Muscle layer of colon (tissue), 2 donors: ENCODE measurements around the gene RABGAP1L.

Experiments used
- H3K27ac ChIP-seq: one replicate; pipeline ENCODE4 v1.7.0; 2013; ENCODE audit warnings: low read depth, mild to moderate bottlenecking, low read length, moderate library complexity
- H3K27me3 ChIP-seq, 2 donors: one replicate each; pipeline ENCODE4 v1.7.0; 2013; ENCODE audit warnings: low read length in 2 of 2, mild to moderate bottlenecking in 2 of 2; ENCODE audit not compliant: insufficient read depth in 2 of 2, control insufficient read depth in 1 of 2
- H3K36me3 ChIP-seq: one replicate; pipeline ENCODE4 v1.7.0; 2013; ENCODE audit warnings: mild to moderate bottlenecking, low read length; ENCODE audit not compliant: insufficient read depth
- H3K4me1 ChIP-seq: one replicate; pipeline ENCODE4 v1.7.0; 2013; ENCODE audit warnings: mild to moderate bottlenecking, low read length; ENCODE audit not compliant: insufficient read depth
- H3K4me3 ChIP-seq, 2 donors: one replicate each; pipeline ENCODE4 v1.7.0; 2013; ENCODE audit warnings: low read length in 2 of 2, low read depth in 1 of 2, mild to moderate bottlenecking in 1 of 2, moderate library complexity in 1 of 2
- H3K9ac ChIP-seq: one replicate; pipeline ENCODE4 v1.7.0; 2013; ENCODE audit warnings: low read length
- H3K9me3 ChIP-seq: one replicate; pipeline ENCODE4 v1.7.0; 2013; ENCODE audit warnings: mild to moderate bottlenecking, low read length
- donor health status: abdominal sarcoma.
- donor health status: Adenocarcinoma of cecum.

Gene RABGAP1L

GRCh38 chr1:174358786-174359453, 199.6 kb downstream of the RABGAP1L start:
- Histone ChIP-seq H3K4me3 (no peak overlapping the region), H3K9me3 (no peaks in the 10 kb centered on the region), H3K27me3 (no peaks in the 10 kb centered on the region), H3K27ac (no peak overlapping the region), H3K9ac (no peak overlapping the region), H3K4me1 (no peaks in the 10 kb centered on the region), H3K36me3 (no peaks in the 10 kb centered on the region)

- Histone ChIP-seq H3K4me1 (no peaks in the 10 kb centered on the region), H3K27ac (no peak overlapping the region), H3K27me3 (no peaks in the 10 kb centered on the region), H3K4me3 (no peak overlapping the region), H3K9me3 (no peaks in the 10 kb centered on the region), H3K9ac (no peak overlapping the region), H3K36me3 (no peaks in the 10 kb centered on the region)
Observed at GRCh38 chr1:174359454-174359805, 200.1 kb downstream of the RABGAP1L start.

- Histone ChIP-seq H3K4me1 (no peaks in the 10 kb centered on the region), H3K9ac (no peak overlapping the region), H3K27ac (no peak overlapping the region), H3K27me3 (no peaks in the 10 kb centered on the region), H3K36me3 (no peaks in the 10 kb centered on the region), H3K4me3 (no peak overlapping the region), H3K9me3 (no peaks in the 10 kb centered on the region)
Observed at GRCh38 chr1:174364996-174365736, 205.8 kb downstream of the RABGAP1L start.

- H3K27me3 ChIP-seq = no peaks in the 10 kb centered on the region
- H3K4me3 ChIP-seq = no peak overlapping the region
- H3K27ac ChIP-seq = no peak overlapping the region
- H3K36me3 ChIP-seq = no peaks in the 10 kb centered on the region
- H3K4me1 ChIP-seq = no peaks in the 10 kb centered on the region
- H3K9ac ChIP-seq = no peak overlapping the region
- no peaks in the 10 kb centered on the region for H3K9me3 ChIP-seq
Observed at GRCh38 chr1:174366946-174367345, 207.6 kb downstream of the RABGAP1L start.

- Histone ChIP-seq H3K4me1 (no peaks in the 10 kb centered on the region), H3K9ac (no peak overlapping the region), H3K36me3 (no peaks in the 10 kb centered on the region), H3K4me3 (no peak overlapping the region), H3K9me3 (no peaks in the 10 kb centered on the region), H3K27ac (no peak overlapping the region), H3K27me3 (no peaks in the 10 kb centered on the region)
Observed at GRCh38 chr1:174367892-174368291, 208.6 kb downstream of the RABGAP1L start.

GRCh38 chr1:174376030-174376429, 216.7 kb downstream of the RABGAP1L start:
- Histone ChIP-seq H3K4me3 (no peak overlapping the region), H3K9ac (no peak overlapping the region), H3K36me3 (no peaks in the 10 kb centered on the region), H3K27ac (no peak overlapping the region), H3K9me3 (no peaks in the 10 kb centered on the region), H3K27me3 (no peaks in the 10 kb centered on the region), H3K4me1 (no peaks in the 10 kb centered on the region)

GRCh38 chr1:174391716-174392115, 232.4 kb downstream of the RABGAP1L start:
- Histone ChIP-seq H3K36me3 (no peaks in the 10 kb centered on the region), H3K9ac (no peak overlapping the region), H3K9me3 (peaks cover 3% of the 10 kb centered on the region), H3K4me1 (no peaks in the 10 kb centered on the region), H3K4me3 (no peak overlapping the region), H3K27me3 (no peaks in the 10 kb centered on the region), H3K27ac (no peak overlapping the region)

- no peaks in the 10 kb centered on the region for H3K27me3 ChIP-seq
- no peaks in the 10 kb centered on the region for H3K36me3 ChIP-seq
- no peak overlapping the region for H3K9ac ChIP-seq
- no peaks in the 10 kb centered on the region for H3K4me1 ChIP-seq
- H3K4me3 ChIP-seq = no peak overlapping the region
- H3K9me3 ChIP-seq = peaks cover 3% of the 10 kb centered on the region
- no peak overlapping the region for H3K27ac ChIP-seq
Observed at GRCh38 chr1:174393885-174394284, 234.6 kb downstream of the RABGAP1L start.

- Histone ChIP-seq H3K27me3 (no peaks in the 10 kb centered on the region), H3K9ac (no peak overlapping the region), H3K4me3 (no peak overlapping the region), H3K9me3 (peaks cover 3% of the 10 kb centered on the region), H3K27ac (no peak overlapping the region), H3K4me1 (no peaks in the 10 kb centered on the region), H3K36me3 (no peaks in the 10 kb centered on the region)
Observed at GRCh38 chr1:174397261-174397660, 237.9 kb downstream of the RABGAP1L start.

GRCh38 chr1:174398246-174398645, 238.9 kb downstream of the RABGAP1L start:
- peaks cover 3% of the 10 kb centered on the region for H3K9me3 ChIP-seq
- H3K27ac ChIP-seq = no peak overlapping the region
- H3K36me3 ChIP-seq = no peaks in the 10 kb centered on the region
- H3K4me1 ChIP-seq = no peaks in the 10 kb centered on the region
- H3K4me3 ChIP-seq = no peak overlapping the region
- no peak overlapping the region for H3K9ac ChIP-seq
- no peaks in the 10 kb centered on the region for H3K27me3 ChIP-seq

- Histone ChIP-seq H3K9ac (no peak overlapping the region), H3K36me3 (no peaks in the 10 kb centered on the region), H3K9me3 (no peaks in the 10 kb centered on the region), H3K4me3 (no peak overlapping the region), H3K27me3 (no peaks in the 10 kb centered on the region), H3K27ac (no peak overlapping the region), H3K4me1 (no peaks in the 10 kb centered on the region)
Observed at GRCh38 chr1:174399211-174399610, 239.9 kb downstream of the RABGAP1L start.

- Histone ChIP-seq H3K27ac (no peak overlapping the region), H3K36me3 (no peaks in the 10 kb centered on the region), H3K9me3 (no peaks in the 10 kb centered on the region), H3K4me3 (no peak overlapping the region), H3K9ac (no peak overlapping the region), H3K4me1 (no peaks in the 10 kb centered on the region), H3K27me3 (no peaks in the 10 kb centered on the region)
Observed at GRCh38 chr1:174401075-174401474, 241.8 kb downstream of the RABGAP1L start.
